ENCODE results near the gene MOXD1.

MOXD1 gene

GRCh38 chr6:132414322-132414721 lies 13.0 kb upstream of the MOXD1 start:
- WGBS (ENCODE audit: insufficient coverage, insufficient read length) = no CpG with 5 or more reads among the region's 6 CpGs
- no peaks in the 10 kb centered on the region for H3K27me3 ChIP-seq (ENCODE audit: control insufficient read depth, insufficient read depth, low read length)
- H3K4me3 ChIP-seq (ENCODE audit: low read length) = no peak overlapping the region
- H3K4me1 ChIP-seq (ENCODE audit: control insufficient read depth, insufficient read depth, low read length) = no peaks in the 10 kb centered on the region
- no peak overlapping the region for H3K27ac ChIP-seq (ENCODE audit: low read length)
- H3K9me3 ChIP-seq (ENCODE audit: control insufficient read depth, insufficient read depth, low read length) = no peaks in the 10 kb centered on the region
- DNase-seq (ENCODE audit: low read depth, low spot score) = no peak
- no peaks in the 10 kb centered on the region for H3K36me3 ChIP-seq (ENCODE audit: control insufficient read depth, insufficient read depth, low read length)

GRCh38 chr6:132413499-132413802 lies 12.2 kb upstream of the MOXD1 start:
- H3K27ac ChIP-seq (ENCODE audit: low read length) = no peak overlapping the region
- no peak for DNase-seq (ENCODE audit: low read depth, low spot score)
- no peaks in the 10 kb centered on the region for H3K9me3 ChIP-seq (ENCODE audit: control insufficient read depth, insufficient read depth, low read length)
- WGBS (ENCODE audit: insufficient coverage, insufficient read length) = no CpG with 5 or more reads among the region's 1 CpG
- H3K4me1 ChIP-seq (ENCODE audit: control insufficient read depth, insufficient read depth, low read length) = no peaks in the 10 kb centered on the region
- no peak overlapping the region for H3K4me3 ChIP-seq (ENCODE audit: low read length)
- H3K36me3 ChIP-seq (ENCODE audit: control insufficient read depth, insufficient read depth, low read length) = no peaks in the 10 kb centered on the region
- no peaks in the 10 kb centered on the region for H3K27me3 ChIP-seq (ENCODE audit: control insufficient read depth, insufficient read depth, low read length)

GRCh38 chr6:132412656-132413498 lies 11.6 kb upstream of the MOXD1 start:
- no peaks in the 10 kb centered on the region for H3K27me3 ChIP-seq (ENCODE audit: control insufficient read depth, insufficient read depth, low read length)
- H3K4me1 ChIP-seq (ENCODE audit: control insufficient read depth, insufficient read depth, low read length) = no peaks in the 10 kb centered on the region
- no peaks in the 10 kb centered on the region for H3K9me3 ChIP-seq (ENCODE audit: control insufficient read depth, insufficient read depth, low read length)
- no CpG with 5 or more reads among the region's 5 CpGs for WGBS (ENCODE audit: insufficient coverage, insufficient read length)
- H3K4me3 ChIP-seq (ENCODE audit: low read length) = no peak overlapping the region
- no peaks in the 10 kb centered on the region for H3K36me3 ChIP-seq (ENCODE audit: control insufficient read depth, insufficient read depth, low read length)
- DNase-seq (ENCODE audit: low read depth, low spot score) = no peak
- no peak overlapping the region for H3K27ac ChIP-seq (ENCODE audit: low read length)

DNA sequence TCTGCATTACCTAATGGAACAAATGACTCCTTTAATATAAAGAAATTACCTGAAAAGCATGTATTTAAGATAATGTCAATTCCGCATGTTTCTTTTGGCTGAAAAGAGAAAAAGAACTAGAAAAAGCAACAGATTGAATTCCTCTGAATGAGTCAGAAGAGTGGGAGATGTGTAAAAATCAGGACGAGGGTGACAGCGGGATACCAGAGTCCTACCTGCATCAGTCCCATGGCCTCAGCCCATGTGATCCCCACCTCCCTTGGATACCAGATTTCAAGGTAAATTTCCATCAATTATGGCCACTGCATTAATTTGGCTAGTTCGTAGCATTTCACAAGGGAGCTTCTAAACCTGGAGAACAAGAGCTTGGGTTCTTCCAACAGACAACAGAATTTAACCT lies 10.0 kb upstream of the MOXD1 start:
- Histone ChIP-seq H3K27ac (ENCODE audit: low read length) (no peak overlapping the region), H3K27me3 (ENCODE audit: control insufficient read depth, insufficient read depth, low read length) (no peaks in the 10 kb centered on the region), H3K4me1 (ENCODE audit: control insufficient read depth, insufficient read depth, low read length) (no peaks in the 10 kb centered on the region), H3K36me3 (ENCODE audit: control insufficient read depth, insufficient read depth, low read length) (no peaks in the 10 kb centered on the region), H3K9me3 (ENCODE audit: control insufficient read depth, insufficient read depth, low read length) (no peaks in the 10 kb centered on the region), H3K4me3 (ENCODE audit: low read length) (no peak overlapping the region)
- no CpG with 5 or more reads among the region's 4 CpGs for WGBS (ENCODE audit: insufficient coverage, insufficient read length)
- DNase-seq (ENCODE audit: low read depth, low spot score) = no peak

- DNase-seq (ENCODE audit: low read depth, low spot score) = no peak
- no peaks in the 10 kb centered on the region for H3K9me3 ChIP-seq (ENCODE audit: control insufficient read depth, insufficient read depth, low read length)
- no peaks in the 10 kb centered on the region for H3K4me1 ChIP-seq (ENCODE audit: control insufficient read depth, insufficient read depth, low read length)
- no CpG with 5 or more reads among the region's 3 CpGs for whole genome bisulfite sequencing (ENCODE audit: insufficient coverage, insufficient read length)
- no peak overlapping the region for H3K4me3 ChIP-seq (ENCODE audit: low read length)
- no peaks in the 10 kb centered on the region for H3K27me3 ChIP-seq (ENCODE audit: control insufficient read depth, insufficient read depth, low read length)
- no peaks in the 10 kb centered on the region for H3K36me3 ChIP-seq (ENCODE audit: control insufficient read depth, insufficient read depth, low read length)
- H3K27ac ChIP-seq (ENCODE audit: low read length) = no peak overlapping the region
Measured at GRCh38 chr6:132410830-132411229, 9.6 kb upstream of the MOXD1 start.

- H3K27ac ChIP-seq (ENCODE audit: low read length) = no peak overlapping the region
- no CpG with 5 or more reads among the region's 2 CpGs for WGBS (ENCODE audit: insufficient coverage, insufficient read length)
Measured at GRCh38 chr6:132405143-132405915, 4.1 kb upstream of the MOXD1 start.

GRCh38 chr6:132404736-132405135 lies 3.5 kb upstream of the MOXD1 start:
- peaks cover 16% of the 10 kb centered on the region; the same call in 1 of the 2 replicates for H3K27me3 ChIP-seq (ENCODE audit: control insufficient read depth, insufficient read depth, low read length)
- no peaks in the 10 kb centered on the region; the same call in 1 of the 2 replicates for H3K4me1 ChIP-seq (ENCODE audit: control insufficient read depth, insufficient read depth, low read length)
- no peak overlapping the region for H3K27ac ChIP-seq (ENCODE audit: low read length)
- H3K4me3 ChIP-seq (ENCODE audit: low read length) = no peak overlapping the region
- no peak for DNase-seq (ENCODE audit: low read depth, low spot score)
- no CpG with 5 or more reads among the region's 3 CpGs for WGBS (ENCODE audit: insufficient coverage, insufficient read length)
- no peaks in the 10 kb centered on the region for H3K36me3 ChIP-seq (ENCODE audit: control insufficient read depth, insufficient read depth, low read length)
- no peaks in the 10 kb centered on the region for H3K9me3 ChIP-seq (ENCODE audit: control insufficient read depth, insufficient read depth, low read length)

More at GRCh38 chr6:132405143-132405915, 4.1 kb upstream of the MOXD1 start:
- Histone ChIP-seq H3K4me3 (ENCODE audit: low read length) (no peak overlapping the region), H3K36me3 (ENCODE audit: control insufficient read depth, insufficient read depth, low read length) (no peaks in the 10 kb centered on the region), H3K9me3 (ENCODE audit: control insufficient read depth, insufficient read depth, low read length) (no peaks in the 10 kb centered on the region), H3K4me1 (ENCODE audit: control insufficient read depth, insufficient read depth, low read length) (no peaks in the 10 kb centered on the region; the same call in 1 of the 2 replicates), H3K27me3 (ENCODE audit: control insufficient read depth, insufficient read depth, low read length) (peaks cover 11% of the 10 kb centered on the region; the same call in 1 of the 2 replicates)
- no peak for DNase-seq (ENCODE audit: low read depth, low spot score)

DNA sequence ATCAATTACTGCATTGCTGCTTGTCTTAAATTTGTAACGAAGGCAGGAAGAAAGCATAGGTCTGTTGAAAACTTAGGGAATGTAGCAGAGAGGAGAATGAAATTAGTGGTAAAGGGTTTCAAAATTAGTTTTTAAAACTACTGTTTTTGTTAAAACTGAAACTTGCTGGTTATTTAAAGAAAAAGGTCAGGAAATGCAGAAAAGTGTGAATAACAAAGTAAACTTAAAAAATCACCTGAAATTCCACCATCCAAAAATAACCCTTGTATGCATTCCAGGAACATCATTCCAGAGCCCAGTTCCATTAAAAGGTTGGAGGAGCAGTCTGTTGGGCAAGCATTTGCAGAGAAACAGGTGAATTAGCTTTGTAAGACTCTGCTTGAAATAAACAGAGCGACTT lies 3.1 kb upstream of the MOXD1 start:
- no peak overlapping the region for H3K27ac ChIP-seq (ENCODE audit: low read length)
- no peak overlapping the region for H3K4me3 ChIP-seq (ENCODE audit: low read length)
- H3K4me1 ChIP-seq (ENCODE audit: control insufficient read depth, insufficient read depth, low read length) = no peaks in the 10 kb centered on the region; the same call in 1 of the 2 replicates
- no peaks in the 10 kb centered on the region for H3K36me3 ChIP-seq (ENCODE audit: control insufficient read depth, insufficient read depth, low read length)
- DNase-seq (ENCODE audit: low read depth, low spot score) = no peak
- H3K9me3 ChIP-seq (ENCODE audit: control insufficient read depth, insufficient read depth, low read length) = no peaks in the 10 kb centered on the region
- peaks cover 16% of the 10 kb centered on the region; the same call in 1 of the 2 replicates for H3K27me3 ChIP-seq (ENCODE audit: control insufficient read depth, insufficient read depth, low read length)
- WGBS (ENCODE audit: insufficient coverage, insufficient read length) = no CpG with 5 or more reads among the region's 2 CpGs

GRCh38 chr6:132401618-132402285 lies 477 bp upstream of the MOXD1 start:
- peak overlapping the region; percentile 80 for H3K4me3 ChIP-seq (ENCODE audit: low read length)
- peaks cover 16% of the 10 kb centered on the region; the same call in 1 of the 2 replicates for H3K27me3 ChIP-seq (ENCODE audit: control insufficient read depth, insufficient read depth, low read length)
- no peak overlapping the region for H3K27ac ChIP-seq (ENCODE audit: low read length)

DNA sequence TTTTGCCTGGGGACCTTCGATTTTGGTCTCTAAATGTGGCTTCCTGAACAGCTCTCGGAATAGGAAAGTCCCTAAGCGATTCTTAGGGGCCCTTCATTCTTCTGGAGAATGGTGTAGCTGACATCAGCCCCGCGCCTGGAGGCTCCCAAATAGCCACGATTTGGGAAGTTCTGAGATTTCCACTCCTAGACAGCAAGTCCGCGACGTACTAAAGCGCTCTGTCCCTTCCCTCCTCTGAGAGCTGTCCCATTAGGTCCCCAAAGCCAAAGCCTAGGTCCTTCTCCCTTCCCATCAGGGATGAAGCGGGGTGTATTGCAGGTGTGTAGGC lies 756 bp downstream of the MOXD1 start:
- no CpG with 5 or more reads among the region's 11 CpGs for WGBS (ENCODE audit: insufficient coverage, insufficient read length)
- Histone ChIP-seq H3K4me3 (ENCODE audit: low read length) (peak overlapping the region; percentile 80; the same call in 1 of the 2 replicates), H3K9me3 (ENCODE audit: control insufficient read depth, insufficient read depth, low read length) (no peaks in the 10 kb centered on the region), H3K27me3 (ENCODE audit: control insufficient read depth, insufficient read depth, low read length) (peaks cover 16% of the 10 kb centered on the region; the same call in 1 of the 2 replicates), H3K36me3 (ENCODE audit: control insufficient read depth, insufficient read depth, low read length) (no peaks in the 10 kb centered on the region), H3K4me1 (ENCODE audit: control insufficient read depth, insufficient read depth, low read length) (no peaks in the 10 kb centered on the region; the same call in 1 of the 2 replicates), H3K27ac (ENCODE audit: low read length) (no peak overlapping the region)
- no peak for DNase-seq (ENCODE audit: low read depth, low spot score)

More at GRCh38 chr6:132401618-132402285, 477 bp upstream of the MOXD1 start:
- no peaks in the 10 kb centered on the region for H3K36me3 ChIP-seq (ENCODE audit: control insufficient read depth, insufficient read depth, low read length)
- DNase-seq (ENCODE audit: low read depth, low spot score) = no peak
- no peaks in the 10 kb centered on the region for H3K9me3 ChIP-seq (ENCODE audit: control insufficient read depth, insufficient read depth, low read length)
- WGBS (ENCODE audit: insufficient coverage, insufficient read length) = no CpG with 5 or more reads among the region's 35 CpGs
- no peaks in the 10 kb centered on the region; the same call in 1 of the 2 replicates for H3K4me1 ChIP-seq (ENCODE audit: control insufficient read depth, insufficient read depth, low read length)
